HCT116 (cell line): ENCODE measurements around the gene GRIN2A. TPM values are rescaled to one million over a fixed set of nuclear protein-coding genes. Genes with fewer than 3 reads are reported as not detected.

Source experiments
- ATAC-seq: fragments of 200-7000 bp; cut with Tn5 transposase; 2 replicates; pipeline ENCODE4 v1.9.1; 2020; ENCODE audit warnings: mild to moderate bottlenecking, moderate library complexity
- BruUV-seq: library from RNA; stranded (reverse); fragments of 400-500 nt; replicated peaks from 2 replicates; lab custom pipeline; 2021; lab: Mats Ljungman, UMichigan
- CTCF ChIA-PET: fragments of 300-600 bp; sonication (Branson Sonifier 250); formaldehyde crosslinking; loops from one replicate; lab custom pipeline; 2021; ENCODE audit warnings: antibody characterized with exemption; lab: Charles Lee
- POLR2A ChIA-PET: fragments of 300-600, 350-600 bp; sonication (Branson Sonifier 250); formaldehyde crosslinking; loops from one replicate; lab custom pipeline; 2021; ENCODE audit warnings: antibody characterized with exemption; lab: Charles Lee
- RAD21 ChIA-PET, 2 experiments: fragments of 300-600 bp; sonication (Branson Sonifier 250); formaldehyde crosslinking; loops; one replicate each; lab custom pipeline; 2023; ENCODE audit warnings: low total read pairs in 2 of 2; ENCODE audit not compliant: uncharacterized antibody in 2 of 2, unreplicated experiment in 2 of 2, low non-redundant PET in 1 of 2; lab: Charles Lee
- DNase-seq: peaks from one replicate; pipeline ENCODE4 v3.0.0-alpha.2; 2010; ENCODE audit warnings: low read depth, low spot score
- H2AFZ ChIP-seq: fragments of 200-600 bp; shearing (Covaris generic), sonication (generic); 2 replicates; pipeline ENCODE4 v1.6.1; 2017; ENCODE audit warnings: low read depth, mixed run types, mixed read lengths, antibody characterized with exemption, low read length; ENCODE audit not compliant: poor library complexity, severe bottlenecking
- H3K27ac ChIP-seq: 2 replicates; pipeline ENCODE4 v1.5.1; 2012; ENCODE audit warnings: low read depth, low read length
- H3K27me3 ChIP-seq: fragments of 200-600 bp; sonication (generic); 2 replicates; pipeline ENCODE4 v1.6.1; 2016; ENCODE audit warnings: mixed run types, low read length, mixed read lengths; ENCODE audit not compliant: insufficient read depth
- H3K36me3 ChIP-seq, 2 experiments: fragments of 200-500 bp in 1 of 2; fragments of 200-600 bp in 1 of 2; sonication (Bioruptor generic) in 1 of 2; sonication (generic) in 1 of 2; 2 replicates each; pipeline versions ENCODE4 v1.5.1 to v1.6.1; 2014 to 2016; ENCODE audit warnings: low read length in 2 of 2, inconsistent platforms in 1 of 2, mixed read lengths in 1 of 2, mixed run types in 1 of 2; ENCODE audit not compliant: insufficient read depth in 2 of 2, control insufficient read depth in 1 of 2
- H3K4me1 ChIP-seq, 2 experiments: fragments of 200-600 bp in 1 of 2; sonication (generic) in 1 of 2; 2 replicates each; pipeline versions ENCODE4 v1.5.1 to v1.6.1; 2012 to 2017; ENCODE audit warnings: low read length in 2 of 2, inconsistent platforms in 1 of 2, mild to moderate bottlenecking in 1 of 2, mixed read lengths in 1 of 2, mixed run types in 1 of 2, moderate library complexity in 1 of 2; ENCODE audit not compliant: insufficient read depth in 2 of 2, control insufficient read depth in 1 of 2
- H3K4me2 ChIP-seq: fragments of 200-600 bp; sonication (generic); 2 replicates; pipeline ENCODE4 v1.6.1; 2017; ENCODE audit warnings: mixed run types, low read length, mixed read lengths
- H3K4me3 ChIP-seq, 2 experiments: fragments of 200-600 bp in 1 of 2; sonication (generic) in 1 of 2; replicated peaks in 1 of 2; 2 replicates each; pipeline ENCODE4 v1.5.1; 2011 to 2016; ENCODE audit warnings: low read length in 2 of 2, control low read depth in 1 of 2, low read depth in 1 of 2, mild to moderate bottlenecking in 1 of 2, mixed read lengths in 1 of 2, mixed run types in 1 of 2
- H3K79me2 ChIP-seq: fragments of 200-600 bp; sonication (generic); 2 replicates; pipeline ENCODE4 v1.6.1; 2017; ENCODE audit warnings: mild to moderate bottlenecking, mixed run types, low read length, moderate library complexity, mixed read lengths; ENCODE audit not compliant: insufficient read depth
- H3K9ac ChIP-seq: fragments of 200-600 bp; sonication (generic); 2 replicates; pipeline ENCODE4 v1.6.1; 2016; ENCODE audit warnings: low read length, mixed read lengths
- H3K9me2 ChIP-seq: fragments of 200-600 bp; sonication (generic), shearing (Covaris generic); 2 replicates; pipeline ENCODE4 v1.6.1; 2017; ENCODE audit warnings: mixed run types, mild to moderate bottlenecking, moderate library complexity; ENCODE audit not compliant: insufficient read depth
- H3K9me3 ChIP-seq, 2 experiments: fragments of 200-500 bp in 1 of 2; fragments of 200-600 bp in 1 of 2; sonication (Bioruptor generic) in 1 of 2; sonication (generic) in 1 of 2; 2 replicates each; pipeline ENCODE4 v1.6.1; 2014 to 2017; ENCODE audit warnings: low read length in 2 of 2, mixed read lengths in 2 of 2, inconsistent platforms in 1 of 2, low read depth in 1 of 2, mild to moderate bottlenecking in 1 of 2, mixed run types in 1 of 2, moderate library complexity in 1 of 2; ENCODE audit not compliant: control insufficient read depth in 1 of 2, insufficient read depth in 1 of 2
- H4K20me1 ChIP-seq: fragments of 200-600 bp; sonication (generic), shearing (Covaris generic); 2 replicates; pipeline ENCODE4 v1.6.1; 2017; ENCODE audit warnings: mixed run types, mild to moderate bottlenecking, moderate library complexity; ENCODE audit not compliant: insufficient read depth
- ATF3 ChIP-seq: IDR thresholded peaks from 2 replicates; pipeline ENCODE4 v1.6.1; 2012
- EZH2phosphoT487 ChIP-seq: fragments of 200-600 bp; IDR thresholded peaks from 2 replicates; pipeline ENCODE4 v1.6.1; 2018; ENCODE audit warnings: antibody characterized with exemption, borderline replicate concordance
- POLR2A ChIP-seq: IDR thresholded peaks from 2 replicates; pipeline ENCODE4 v1.7.0; 2011; ENCODE audit warnings: borderline replicate concordance; ENCODE audit not compliant: insufficient read depth, insufficient read length; ENCODE audit errors: extremely low read depth
- POLR2AphosphoS5 ChIP-seq: IDR thresholded peaks from 2 replicates; pipeline ENCODE4 v1.6.1; 2011; ENCODE audit warnings: mild to moderate bottlenecking, low read depth, low read length, moderate library complexity
- RAD21 ChIP-seq: IDR thresholded peaks from 2 replicates; pipeline ENCODE4 v1.6.1; 2012; ENCODE audit warnings: low read depth, mild to moderate bottlenecking
- SIN3A ChIP-seq: IDR thresholded peaks from 2 replicates; pipeline ENCODE4 v1.6.1; 2012; ENCODE audit warnings: low read depth
- SRF ChIP-seq: IDR thresholded peaks from 2 replicates; pipeline ENCODE4 v1.6.1; 2012; ENCODE audit warnings: low read depth
- intact Hi-C: fragments of 100-400 bp; cut with micrococcal nuclease; formaldehyde crosslinking; loops from 2 replicates; pipeline ENCODE4 v1.10.0; 2022
- total RNA-seq: library from RNA; stranded (reverse); gene quantifications from one replicate; pipeline ENCODE4 v1.2.1, GENCODE V29; 2021; ENCODE audit not compliant: unreplicated experiment
- TF ChIP-seq, protein P1 (sequence below): IDR thresholded peaks from 2 replicates; pipeline ENCODE4 v1.6.1; 2011; ENCODE audit warnings: mild to moderate bottlenecking, low read length, moderate library complexity; ENCODE audit not compliant: insufficient replicate concordance; ENCODE audit errors: extremely low read depth

The GRIN2A gene
- total RNA-seq, 1 experiment from 2014 or later, result 0.02 TPM

- TF ChIP-seq ATF3 (no peak), RAD21 (no peak), POLR2A (no peak), SRF (no peak), POLR2AphosphoS5 (no peak), EZH2phosphoT487 (no peak), SIN3A (no peak)
Measured at GRCh38 chr16:9864461-9864860, 317.8 kb downstream of the GRIN2A start (continued).

DNA sequence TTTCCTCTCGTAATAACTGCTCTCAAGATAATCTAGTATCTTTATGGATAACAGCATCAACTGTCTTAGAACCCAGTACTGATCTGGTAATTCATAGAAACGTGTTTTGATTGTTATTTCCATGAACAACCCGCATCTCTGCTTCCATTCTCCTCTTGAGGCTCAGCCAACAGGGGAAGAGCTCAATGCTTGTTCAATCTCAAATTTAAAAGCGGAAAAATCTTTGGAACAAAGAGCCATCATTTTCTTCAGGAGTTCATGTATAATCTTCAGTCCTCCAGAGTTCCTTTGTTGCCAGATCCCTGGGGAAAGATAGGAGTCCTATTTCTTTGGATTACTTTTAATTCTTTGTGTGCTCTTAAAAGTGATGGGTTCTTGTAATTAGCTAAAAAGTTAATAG, 319.9 kb downstream of the GRIN2A start:
- RAD21 ChIA-PET, result no interaction called here
- H4K20me1 ChIP-seq, result no peaks in the 10 kb centered on the region
- no peak overlapping the region for H3K27ac ChIP-seq
- TF ChIP-seq SRF, result no peak
- TF ChIP-seq, protein P1, sequence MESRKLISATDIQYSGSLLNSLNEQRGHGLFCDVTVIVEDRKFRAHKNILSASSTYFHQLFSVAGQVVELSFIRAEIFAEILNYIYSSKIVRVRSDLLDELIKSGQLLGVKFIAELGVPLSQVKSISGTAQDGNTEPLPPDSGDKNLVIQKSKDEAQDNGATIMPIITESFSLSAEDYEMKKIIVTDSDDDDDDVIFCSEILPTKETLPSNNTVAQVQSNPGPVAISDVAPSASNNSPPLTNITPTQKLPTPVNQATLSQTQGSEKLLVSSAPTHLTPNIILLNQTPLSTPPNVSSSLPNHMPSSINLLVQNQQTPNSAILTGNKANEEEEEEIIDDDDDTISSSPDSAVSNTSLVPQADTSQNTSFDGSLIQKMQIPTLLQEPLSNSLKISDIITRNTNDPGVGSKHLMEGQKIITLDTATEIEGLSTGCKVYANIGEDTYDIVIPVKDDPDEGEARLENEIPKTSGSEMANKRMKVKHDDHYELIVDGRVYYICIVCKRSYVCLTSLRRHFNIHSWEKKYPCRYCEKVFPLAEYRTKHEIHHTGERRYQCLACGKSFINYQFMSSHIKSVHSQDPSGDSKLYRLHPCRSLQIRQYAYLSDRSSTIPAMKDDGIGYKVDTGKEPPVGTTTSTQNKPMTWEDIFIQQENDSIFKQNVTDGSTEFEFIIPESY, result no peak
- H3K9me3 ChIP-seq, result no peaks in the 10 kb centered on the region
- H3K36me3 ChIP-seq, result no peaks in the 10 kb centered on the region
- H3K9me2 ChIP-seq, result no peaks in the 10 kb centered on the region
- H3K27me3 ChIP-seq, result peaks cover 19% of the 10 kb centered on the region
- no peak overlapping the region for H2AFZ ChIP-seq
- no peak overlapping the region for H3K9ac ChIP-seq
- CTCF ChIA-PET, result no interaction called here
- no TSS peak for BruUV-seq
- H3K79me2 ChIP-seq, result no peaks in the 10 kb centered on the region
- POLR2A ChIA-PET, result no interaction called here
- ATAC-seq (no peak), DNase-seq (no peak)
- H3K4me2 ChIP-seq, result no peak overlapping the region
- intact Hi-C loops, result no loop called here
- H3K4me1 ChIP-seq, result no peaks in the 10 kb centered on the region
- no peak overlapping the region for H3K4me3 ChIP-seq
